Body of pancreas (tissue), 4 donors: ENCODE results near the gene XDH.

Source experiments
- POLR2A ChIP-seq, 3 donors: fragments of 450-650 bp; IDR thresholded peaks; one replicate each; pipeline ENCODE4 v1.6.1; 2016; ENCODE audit warnings: antibody characterized with exemption in 3 of 3, mild to moderate bottlenecking in 2 of 3
- TF ChIP-seq, protein P1 (sequence below), 7 experiments: fragments of 450-650 bp in 4 of 7; fragments of 200-600 bp in 3 of 7; sonication (generic) in 3 of 7; IDR thresholded peaks; one replicate each; pipeline ENCODE4 v1.5.1; 2016 to 2019; ENCODE audit warnings: antibody characterized with exemption in 7 of 7

DNA sequence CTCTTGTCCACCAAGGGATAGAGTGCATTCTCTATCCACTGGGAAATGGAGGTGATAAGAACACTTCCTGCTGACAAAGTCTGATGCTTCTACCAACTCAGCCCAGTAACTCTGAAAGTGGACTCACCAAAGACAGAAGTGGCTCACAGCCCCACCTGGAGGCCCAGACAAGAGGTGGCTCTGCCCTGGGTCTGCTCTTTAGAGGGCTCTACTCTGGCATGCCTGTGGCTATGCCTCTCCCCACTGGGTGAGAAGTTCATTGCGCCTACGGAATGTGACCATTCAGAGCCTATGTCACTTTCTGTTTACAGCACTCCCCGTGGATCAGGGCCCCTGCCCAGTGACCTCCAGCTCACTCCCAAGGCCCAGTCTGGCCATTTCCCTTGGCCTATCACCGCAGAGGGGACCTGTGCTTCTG, 13.5 kb upstream of the XDH start:
- TF ChIP-seq, protein P1, sequence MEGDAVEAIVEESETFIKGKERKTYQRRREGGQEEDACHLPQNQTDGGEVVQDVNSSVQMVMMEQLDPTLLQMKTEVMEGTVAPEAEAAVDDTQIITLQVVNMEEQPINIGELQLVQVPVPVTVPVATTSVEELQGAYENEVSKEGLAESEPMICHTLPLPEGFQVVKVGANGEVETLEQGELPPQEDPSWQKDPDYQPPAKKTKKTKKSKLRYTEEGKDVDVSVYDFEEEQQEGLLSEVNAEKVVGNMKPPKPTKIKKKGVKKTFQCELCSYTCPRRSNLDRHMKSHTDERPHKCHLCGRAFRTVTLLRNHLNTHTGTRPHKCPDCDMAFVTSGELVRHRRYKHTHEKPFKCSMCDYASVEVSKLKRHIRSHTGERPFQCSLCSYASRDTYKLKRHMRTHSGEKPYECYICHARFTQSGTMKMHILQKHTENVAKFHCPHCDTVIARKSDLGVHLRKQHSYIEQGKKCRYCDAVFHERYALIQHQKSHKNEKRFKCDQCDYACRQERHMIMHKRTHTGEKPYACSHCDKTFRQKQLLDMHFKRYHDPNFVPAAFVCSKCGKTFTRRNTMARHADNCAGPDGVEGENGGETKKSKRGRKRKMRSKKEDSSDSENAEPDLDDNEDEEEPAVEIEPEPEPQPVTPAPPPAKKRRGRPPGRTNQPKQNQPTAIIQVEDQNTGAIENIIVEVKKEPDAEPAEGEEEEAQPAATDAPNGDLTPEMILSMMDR (IDR thresholded peaks at IDR 0.05), result peak in 1 of 7 experiments; percentile 13
- TF ChIP-seq POLR2A (IDR thresholded peaks at IDR 0.05), result no peak
